HCT116 (cell line): Measurements from ENCODE around the gene DOCK1. TPM values are rescaled to one million over a fixed set of nuclear protein-coding genes. Genes with fewer than 3 reads are reported as not detected.

Experiments
- ATAC-seq: fragments of 200-7000 bp; cut with Tn5 transposase; 2 replicates; pipeline ENCODE4 v1.9.1; 2020; ENCODE audit warnings: mild to moderate bottlenecking, moderate library complexity
- BruUV-seq: library from RNA; stranded (reverse); fragments of 400-500 nt; replicated peaks from 2 replicates; lab custom pipeline; 2021; lab: Mats Ljungman, UMichigan
- CTCF ChIA-PET: fragments of 300-600 bp; sonication (Branson Sonifier 250); formaldehyde crosslinking; loops from one replicate; lab custom pipeline; 2021; ENCODE audit warnings: antibody characterized with exemption; lab: Charles Lee
- POLR2A ChIA-PET: fragments of 300-600, 350-600 bp; sonication (Branson Sonifier 250); formaldehyde crosslinking; loops from one replicate; lab custom pipeline; 2021; ENCODE audit warnings: antibody characterized with exemption; lab: Charles Lee
- RAD21 ChIA-PET, 2 experiments: fragments of 300-600 bp; sonication (Branson Sonifier 250); formaldehyde crosslinking; loops; one replicate each; lab custom pipeline; 2023; ENCODE audit warnings: low total read pairs in 2 of 2; ENCODE audit not compliant: uncharacterized antibody in 2 of 2, unreplicated experiment in 2 of 2, low non-redundant PET in 1 of 2; lab: Charles Lee
- DNase-seq: peaks from one replicate; pipeline ENCODE4 v3.0.0-alpha.2; 2010; ENCODE audit warnings: low read depth, low spot score
- H2AFZ ChIP-seq: fragments of 200-600 bp; shearing (Covaris generic), sonication (generic); 2 replicates; pipeline ENCODE4 v1.6.1; 2017; ENCODE audit warnings: low read depth, mixed run types, mixed read lengths, antibody characterized with exemption, low read length; ENCODE audit not compliant: poor library complexity, severe bottlenecking
- H3K27ac ChIP-seq: 2 replicates; pipeline ENCODE4 v1.5.1; 2012; ENCODE audit warnings: low read depth, low read length
- H3K27me3 ChIP-seq: fragments of 200-600 bp; sonication (generic); 2 replicates; pipeline ENCODE4 v1.6.1; 2016; ENCODE audit warnings: mixed run types, low read length, mixed read lengths; ENCODE audit not compliant: insufficient read depth
- H3K36me3 ChIP-seq, 2 experiments: fragments of 200-500 bp in 1 of 2; fragments of 200-600 bp in 1 of 2; sonication (Bioruptor generic) in 1 of 2; sonication (generic) in 1 of 2; 2 replicates each; pipeline versions ENCODE4 v1.5.1 to v1.6.1; 2014 to 2016; ENCODE audit warnings: low read length in 2 of 2, inconsistent platforms in 1 of 2, mixed read lengths in 1 of 2, mixed run types in 1 of 2; ENCODE audit not compliant: insufficient read depth in 2 of 2, control insufficient read depth in 1 of 2
- H3K4me1 ChIP-seq, 2 experiments: fragments of 200-600 bp in 1 of 2; sonication (generic) in 1 of 2; 2 replicates each; pipeline versions ENCODE4 v1.5.1 to v1.6.1; 2012 to 2017; ENCODE audit warnings: low read length in 2 of 2, inconsistent platforms in 1 of 2, mild to moderate bottlenecking in 1 of 2, mixed read lengths in 1 of 2, mixed run types in 1 of 2, moderate library complexity in 1 of 2; ENCODE audit not compliant: insufficient read depth in 2 of 2, control insufficient read depth in 1 of 2
- H3K4me2 ChIP-seq: fragments of 200-600 bp; sonication (generic); 2 replicates; pipeline ENCODE4 v1.6.1; 2017; ENCODE audit warnings: mixed run types, low read length, mixed read lengths
- H3K4me3 ChIP-seq, 2 experiments: fragments of 200-600 bp in 1 of 2; sonication (generic) in 1 of 2; replicated peaks in 1 of 2; 2 replicates each; pipeline ENCODE4 v1.5.1; 2011 to 2016; ENCODE audit warnings: low read length in 2 of 2, control low read depth in 1 of 2, low read depth in 1 of 2, mild to moderate bottlenecking in 1 of 2, mixed read lengths in 1 of 2, mixed run types in 1 of 2
- H3K79me2 ChIP-seq: fragments of 200-600 bp; sonication (generic); 2 replicates; pipeline ENCODE4 v1.6.1; 2017; ENCODE audit warnings: mild to moderate bottlenecking, mixed run types, low read length, moderate library complexity, mixed read lengths; ENCODE audit not compliant: insufficient read depth
- H3K9ac ChIP-seq: fragments of 200-600 bp; sonication (generic); 2 replicates; pipeline ENCODE4 v1.6.1; 2016; ENCODE audit warnings: low read length, mixed read lengths
- H3K9me2 ChIP-seq: fragments of 200-600 bp; sonication (generic), shearing (Covaris generic); 2 replicates; pipeline ENCODE4 v1.6.1; 2017; ENCODE audit warnings: mixed run types, mild to moderate bottlenecking, moderate library complexity; ENCODE audit not compliant: insufficient read depth
- H3K9me3 ChIP-seq, 2 experiments: fragments of 200-500 bp in 1 of 2; fragments of 200-600 bp in 1 of 2; sonication (Bioruptor generic) in 1 of 2; sonication (generic) in 1 of 2; 2 replicates each; pipeline ENCODE4 v1.6.1; 2014 to 2017; ENCODE audit warnings: low read length in 2 of 2, mixed read lengths in 2 of 2, inconsistent platforms in 1 of 2, low read depth in 1 of 2, mild to moderate bottlenecking in 1 of 2, mixed run types in 1 of 2, moderate library complexity in 1 of 2; ENCODE audit not compliant: control insufficient read depth in 1 of 2, insufficient read depth in 1 of 2
- H4K20me1 ChIP-seq: fragments of 200-600 bp; sonication (generic), shearing (Covaris generic); 2 replicates; pipeline ENCODE4 v1.6.1; 2017; ENCODE audit warnings: mixed run types, mild to moderate bottlenecking, moderate library complexity; ENCODE audit not compliant: insufficient read depth
- POLR2AphosphoS5 ChIP-seq: IDR thresholded peaks from 2 replicates; pipeline ENCODE4 v1.6.1; 2011; ENCODE audit warnings: mild to moderate bottlenecking, low read depth, low read length, moderate library complexity
- RAD21 ChIP-seq: IDR thresholded peaks from 2 replicates; pipeline ENCODE4 v1.6.1; 2012; ENCODE audit warnings: low read depth, mild to moderate bottlenecking
- YY1 ChIP-seq: IDR thresholded peaks from 2 replicates; pipeline ENCODE4 v1.6.1; 2011; ENCODE audit warnings: low read length, low read depth, moderate library complexity, mild to moderate bottlenecking; ENCODE audit not compliant: insufficient replicate concordance; ENCODE audit errors: extremely low read depth
- ZFX ChIP-seq: fragments of 450-650 bp; IDR thresholded peaks from 2 replicates; pipeline ENCODE4 v1.6.1; 2017
- intact Hi-C: fragments of 100-400 bp; cut with micrococcal nuclease; formaldehyde crosslinking; loops from 2 replicates; pipeline ENCODE4 v1.10.0; 2022
- total RNA-seq: library from RNA; stranded (reverse); gene quantifications from one replicate; pipeline ENCODE4 v1.2.1, GENCODE V29; 2021; ENCODE audit not compliant: unreplicated experiment
- TF ChIP-seq, protein P1 (sequence below), 3 experiments: fragments of 200-600 bp in 1 of 3; sonication (generic) in 1 of 3; IDR thresholded peaks in 2 of 3; conservative IDR thresholded peaks in 1 of 3; 2 replicates each; pipeline ENCODE4 v1.5.1; 2012 to 2017; ENCODE audit warnings: low read depth in 2 of 3, low read length in 2 of 3, antibody characterized with exemption in 1 of 3, borderline replicate concordance in 1 of 3, control low read depth in 1 of 3, mild to moderate bottlenecking in 1 of 3, mixed read lengths in 1 of 3, mixed run types in 1 of 3, moderate library complexity in 1 of 3; ENCODE audit not compliant: insufficient read depth in 1 of 3

Gene DOCK1
- total RNA-seq, 1 experiment from 2014 or later: 46.5 TPM

DNA sequence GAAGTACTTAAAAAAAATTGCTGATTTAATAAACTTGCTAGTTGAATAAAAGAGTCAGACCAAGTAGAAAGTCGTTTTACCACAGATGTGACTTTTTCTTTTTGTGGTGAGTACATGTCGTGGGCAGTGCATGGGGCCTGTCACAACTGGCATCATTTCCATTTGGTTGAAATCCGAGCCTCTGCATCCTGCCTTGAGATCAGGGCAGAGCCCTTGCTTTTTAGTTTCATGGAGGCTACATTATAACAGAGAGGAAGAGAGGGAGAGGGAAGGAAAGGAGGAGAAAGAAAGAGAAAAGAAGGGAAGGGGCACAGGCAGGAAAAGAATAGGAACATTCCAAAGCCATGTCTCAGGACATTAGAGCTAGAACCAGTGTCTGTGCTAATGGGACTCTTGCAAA, 311.6 kb downstream of the DOCK1 start:
- H3K36me3 ChIP-seq: no peaks in the 10 kb centered on the region
- H3K9me2 ChIP-seq: no peaks in the 10 kb centered on the region
- no peak overlapping the region for H3K4me3 ChIP-seq
- TF ChIP-seq, protein P1, sequence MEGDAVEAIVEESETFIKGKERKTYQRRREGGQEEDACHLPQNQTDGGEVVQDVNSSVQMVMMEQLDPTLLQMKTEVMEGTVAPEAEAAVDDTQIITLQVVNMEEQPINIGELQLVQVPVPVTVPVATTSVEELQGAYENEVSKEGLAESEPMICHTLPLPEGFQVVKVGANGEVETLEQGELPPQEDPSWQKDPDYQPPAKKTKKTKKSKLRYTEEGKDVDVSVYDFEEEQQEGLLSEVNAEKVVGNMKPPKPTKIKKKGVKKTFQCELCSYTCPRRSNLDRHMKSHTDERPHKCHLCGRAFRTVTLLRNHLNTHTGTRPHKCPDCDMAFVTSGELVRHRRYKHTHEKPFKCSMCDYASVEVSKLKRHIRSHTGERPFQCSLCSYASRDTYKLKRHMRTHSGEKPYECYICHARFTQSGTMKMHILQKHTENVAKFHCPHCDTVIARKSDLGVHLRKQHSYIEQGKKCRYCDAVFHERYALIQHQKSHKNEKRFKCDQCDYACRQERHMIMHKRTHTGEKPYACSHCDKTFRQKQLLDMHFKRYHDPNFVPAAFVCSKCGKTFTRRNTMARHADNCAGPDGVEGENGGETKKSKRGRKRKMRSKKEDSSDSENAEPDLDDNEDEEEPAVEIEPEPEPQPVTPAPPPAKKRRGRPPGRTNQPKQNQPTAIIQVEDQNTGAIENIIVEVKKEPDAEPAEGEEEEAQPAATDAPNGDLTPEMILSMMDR (IDR thresholded peaks at IDR 0.05 in 2 of 3, conservative IDR thresholded peaks at IDR 0.05 in 1 of 3; ENCODE audit: borderline replicate concordance in 1 of 3, insufficient read depth in 1 of 3, low read depth in 2 of 3, low read length in 2 of 3): no peak
- no peak for TF ChIP-seq ZFX
- H3K4me2 ChIP-seq: no peak overlapping the region
- CTCF ChIA-PET: no interaction called here
- RAD21 ChIA-PET: no interaction called here
- H3K27ac ChIP-seq: no peak overlapping the region
- BruUV-seq: no TSS peak
- H3K79me2 ChIP-seq: no peaks in the 10 kb centered on the region
- intact Hi-C loops: no loop called here
- no peaks in the 10 kb centered on the region for H4K20me1 ChIP-seq
- ATAC-seq (no peak), DNase-seq (no peak)
- no peak overlapping the region for H3K9ac ChIP-seq
- 0 out of 4 replicates have a peak, but pooled peaks cover 0 to 3% of the 10 kb centered on the region in 2 experiments for H3K4me1 ChIP-seq
- no peak overlapping the region for H2AFZ ChIP-seq
- POLR2A ChIA-PET: no interaction called here
- H3K27me3 ChIP-seq: no peaks in the 10 kb centered on the region
- H3K9me3 ChIP-seq: peaks cover 0 to 3% of the 10 kb centered on the region in 2 experiments; a peak in 1 of 4 replicates

DNA sequence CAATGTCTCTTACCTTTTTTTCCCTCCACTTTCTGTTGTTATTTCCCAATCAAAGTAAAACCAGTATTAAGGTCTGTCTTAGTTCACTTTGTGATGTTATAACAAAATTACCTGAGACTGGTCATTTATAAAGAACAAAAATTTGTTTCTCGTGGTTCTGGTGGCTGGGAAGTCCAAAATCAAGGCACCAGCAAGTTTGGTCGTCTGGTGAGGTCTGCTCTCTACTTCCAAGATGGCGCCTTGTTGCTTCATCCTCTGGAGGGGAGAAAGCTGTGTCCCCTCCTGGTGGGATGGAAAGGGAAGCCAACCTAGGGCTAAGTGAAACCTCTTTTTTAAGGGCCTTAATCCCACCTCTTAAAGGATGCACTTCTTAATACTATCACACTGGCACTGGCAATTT, 313.4 kb downstream of the DOCK1 start:
- BruUV-seq: no TSS peak
- Histone ChIP-seq H4K20me1 (no peaks in the 10 kb centered on the region), H3K27ac (no peak overlapping the region), H3K9ac (no peak overlapping the region), H3K79me2 (no peaks in the 10 kb centered on the region), H3K9me3 (peaks cover 0 to 3% of the 10 kb centered on the region in 2 experiments; a peak in 1 of 4 replicates), H3K36me3 (no peaks in the 10 kb centered on the region), H2AFZ (no peak overlapping the region), H3K27me3 (no peaks in the 10 kb centered on the region), H3K4me1 (0 out of 4 replicates have a peak, but pooled peaks cover 0 to 3% of the 10 kb centered on the region in 2 experiments), H3K4me3 (no peak overlapping the region), H3K9me2 (no peaks in the 10 kb centered on the region), H3K4me2 (no peak overlapping the region)
- ChIA-PET RAD21 (no interaction called here), CTCF (no interaction called here), POLR2A (no interaction called here)
- DNase-seq: no peak
- no peak for ATAC-seq
- TF ChIP-seq POLR2AphosphoS5: no peak
- no peak for TF ChIP-seq RAD21
- no peak for TF ChIP-seq YY1
- intact Hi-C loops: no loop called here
